Sigmoid colon (tissue), 4 donors: ENCODE results near the gene PDIA4.

Experiments
- EP300 ChIP-seq, 4 donors: sonication (generic); formaldehyde crosslinking; IDR thresholded peaks; one replicate each; pipeline ENCODE4 v1.6.1; 2017; ENCODE audit warnings: antibody characterized with exemption in 4 of 4
- POLR2A ChIP-seq, 2 donors: fragments of 450-650 bp; IDR thresholded peaks; one replicate each; pipeline ENCODE4 v1.6.1; 2016; ENCODE audit warnings: antibody characterized with exemption in 2 of 2, mild to moderate bottlenecking in 2 of 2, moderate library complexity in 2 of 2
- TF ChIP-seq, protein P1 (sequence below), 4 experiments: fragments of 450-650 bp in 3 of 4; fragments of 200-600 bp in 1 of 4; IDR thresholded peaks; one replicate each; pipeline ENCODE4 v1.5.1; 2016 to 2019; ENCODE audit warnings: antibody characterized with exemption in 4 of 4, mild to moderate bottlenecking in 3 of 4, moderate library complexity in 2 of 4

DNA sequence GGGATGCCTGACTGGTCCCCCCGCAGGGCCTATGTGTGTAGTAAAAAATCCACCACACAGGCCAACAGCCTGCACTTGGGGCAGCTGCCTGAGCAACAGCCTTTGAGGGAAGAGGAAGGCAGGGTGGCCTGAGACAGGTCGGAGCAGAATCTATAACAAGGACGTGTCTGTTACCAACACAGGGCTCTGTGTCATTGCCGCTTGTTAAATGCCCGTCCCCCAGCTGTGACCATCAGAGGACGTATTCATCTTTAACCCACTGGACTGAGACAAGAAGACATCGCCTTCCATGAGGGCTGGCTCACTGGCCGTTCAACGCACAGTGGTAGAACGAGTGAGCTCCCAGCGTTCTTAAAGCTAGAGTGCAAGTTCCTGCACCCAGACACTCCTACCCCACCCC lies 7.8 kb downstream of the PDIA4 start:
- TF ChIP-seq POLR2A (IDR thresholded peaks at IDR 0.05): no peak
- TF ChIP-seq, protein P1, sequence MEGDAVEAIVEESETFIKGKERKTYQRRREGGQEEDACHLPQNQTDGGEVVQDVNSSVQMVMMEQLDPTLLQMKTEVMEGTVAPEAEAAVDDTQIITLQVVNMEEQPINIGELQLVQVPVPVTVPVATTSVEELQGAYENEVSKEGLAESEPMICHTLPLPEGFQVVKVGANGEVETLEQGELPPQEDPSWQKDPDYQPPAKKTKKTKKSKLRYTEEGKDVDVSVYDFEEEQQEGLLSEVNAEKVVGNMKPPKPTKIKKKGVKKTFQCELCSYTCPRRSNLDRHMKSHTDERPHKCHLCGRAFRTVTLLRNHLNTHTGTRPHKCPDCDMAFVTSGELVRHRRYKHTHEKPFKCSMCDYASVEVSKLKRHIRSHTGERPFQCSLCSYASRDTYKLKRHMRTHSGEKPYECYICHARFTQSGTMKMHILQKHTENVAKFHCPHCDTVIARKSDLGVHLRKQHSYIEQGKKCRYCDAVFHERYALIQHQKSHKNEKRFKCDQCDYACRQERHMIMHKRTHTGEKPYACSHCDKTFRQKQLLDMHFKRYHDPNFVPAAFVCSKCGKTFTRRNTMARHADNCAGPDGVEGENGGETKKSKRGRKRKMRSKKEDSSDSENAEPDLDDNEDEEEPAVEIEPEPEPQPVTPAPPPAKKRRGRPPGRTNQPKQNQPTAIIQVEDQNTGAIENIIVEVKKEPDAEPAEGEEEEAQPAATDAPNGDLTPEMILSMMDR (IDR thresholded peaks at IDR 0.05): no peak
- TF ChIP-seq EP300 (IDR thresholded peaks at IDR 0.05): no peak
